Esophagus (tissue), 2 donors: ENCODE measurements around the gene ZNF821. TPM values are rescaled to one million over a fixed set of nuclear protein-coding genes. Genes with fewer than 3 reads are reported as not detected.

Experiments used
- H3K27ac ChIP-seq, 2 donors: one replicate each; pipeline ENCODE4 v1.5.1; 2013; ENCODE audit warnings: low read depth in 2 of 2, mild to moderate bottlenecking in 2 of 2, inconsistent platforms in 1 of 2, low read length in 1 of 2, moderate library complexity in 1 of 2
- H3K27me3 ChIP-seq, 2 donors: one replicate each; pipeline ENCODE4 v1.6.1; 2013; ENCODE audit warnings: low read length in 2 of 2, control low read depth in 1 of 2, mild to moderate bottlenecking in 1 of 2; ENCODE audit not compliant: insufficient read depth in 2 of 2, control insufficient read depth in 1 of 2
- H3K36me3 ChIP-seq, 2 donors: one replicate each; pipeline ENCODE4 v1.6.1; 2013; ENCODE audit warnings: low read length in 1 of 2; ENCODE audit not compliant: control insufficient read depth in 2 of 2, insufficient read depth in 2 of 2
- H3K4me1 ChIP-seq, 2 donors: one replicate each; pipeline ENCODE4 v1.6.1; 2013; ENCODE audit warnings: low read length in 1 of 2; ENCODE audit not compliant: control insufficient read depth in 2 of 2, insufficient read depth in 2 of 2
- H3K4me3 ChIP-seq, 2 donors: one replicate each; pipeline ENCODE4 v1.5.1; 2013; ENCODE audit warnings: low read length in 2 of 2, mild to moderate bottlenecking in 2 of 2, low read depth in 1 of 2, moderate library complexity in 1 of 2
- H3K9me3 ChIP-seq, 2 donors: one replicate each; pipeline ENCODE4 v1.6.1; 2013; ENCODE audit warnings: mild to moderate bottlenecking in 2 of 2, low read depth in 1 of 2, low read length in 1 of 2, moderate library complexity in 1 of 2; ENCODE audit not compliant: control insufficient read depth in 2 of 2, insufficient read depth in 1 of 2
- WGBS, 2 donors: extraction: QIAGEN DNeasy Blood & Tissue Kit; methylation state at CpG; one replicate each; pipeline ENCODE4 v1.1.7; 2013; 5-methylcytosine and 5-hydroxymethylcytosine counted together
- polyA plus RNA-seq, 2 donors: library from polyadenylated mRNA; stranded (reverse); fragments of 200-250 nt; gene quantifications; one replicate each; pipeline ENCODE4 v1.2.3, GENCODE V29; 2013
- donor health status: healthy with polysubstance abuse.
- donor health status: Bipolar disorder and iron deficiency.

The ZNF821 gene
- polyA plus RNA-seq, 2 donors, result 3.5 to 4.0 TPM

- H3K27me3 ChIP-seq, result no peaks in the 10 kb centered on the region
- WGBS, 2 donors, result 80 to 92% methylated on average over 3 of the region's 3 CpGs
- no peak overlapping the region for H3K27ac ChIP-seq
These were observed 31.8 kb downstream of the ZNF821 start for GRCh38 chr16:71852158-71852557.

GRCh38 chr16:71851746-71852145 is 32.2 kb downstream of the ZNF821 start:
- WGBS, 2 donors, result 93 to 95% methylated on average over 8 of the region's 8 CpGs
- H3K36me3 ChIP-seq, result peaks cover 16 to 27% of the 10 kb centered on the region in 2 donors

More at GRCh38 chr16:71852158-71852557, 31.8 kb downstream of the ZNF821 start:
- Histone ChIP-seq H3K4me1 (no peaks in the 10 kb centered on the region), H3K4me3 (no peak overlapping the region), H3K9me3 (no peaks in the 10 kb centered on the region), H3K36me3 (peaks cover 16 to 27% of the 10 kb centered on the region in 2 donors)

GRCh38 chr16:71848622-71849021 is 35.4 kb downstream of the ZNF821 start:
- 93% methylated on average over 6 of the region's 6 CpGs for WGBS, 2 donors

More at GRCh38 chr16:71851746-71852145, 32.2 kb downstream of the ZNF821 start:
- Histone ChIP-seq H3K4me1 (no peaks in the 10 kb centered on the region), H3K4me3 (no peak overlapping the region), H3K27ac (no peak overlapping the region), H3K27me3 (no peaks in the 10 kb centered on the region), H3K9me3 (no peaks in the 10 kb centered on the region)

GRCh38 chr16:71847096-71847495 is 36.9 kb downstream of the ZNF821 start:
- H3K27ac ChIP-seq, result no peak overlapping the region
- no peaks in the 10 kb centered on the region for H3K9me3 ChIP-seq
- peaks cover 10 to 25% of the 10 kb centered on the region in 2 donors for H3K36me3 ChIP-seq
- 51 to 56% methylated on average over 3 of the region's 3 CpGs for WGBS, 2 donors
- peak overlapping the region in 1 of 2 donors; percentile 64 for H3K4me3 ChIP-seq
- no peaks in the 10 kb centered on the region for H3K27me3 ChIP-seq
- peaks cover 0 to 2% of the 10 kb centered on the region in 2 donors for H3K4me1 ChIP-seq

More at GRCh38 chr16:71848622-71849021, 35.4 kb downstream of the ZNF821 start:
- peaks cover 16 to 27% of the 10 kb centered on the region in 2 donors for H3K36me3 ChIP-seq
- no peaks in the 10 kb centered on the region for H3K9me3 ChIP-seq
- no peak overlapping the region for H3K4me3 ChIP-seq
- H3K4me1 ChIP-seq, result peaks cover 0 to 2% of the 10 kb centered on the region in 2 donors
- no peak overlapping the region for H3K27ac ChIP-seq
- H3K27me3 ChIP-seq, result no peaks in the 10 kb centered on the region

GRCh38 chr16:71846431-71846830 is 37.6 kb downstream of the ZNF821 start:
- Histone ChIP-seq H3K27me3 (no peaks in the 10 kb centered on the region), H3K36me3 (peaks cover 10 to 20% of the 10 kb centered on the region in 2 donors), H3K4me1 (peaks cover 0 to 2% of the 10 kb centered on the region in 2 donors), H3K9me3 (no peaks in the 10 kb centered on the region), H3K27ac (peak overlapping the region; percentile 71 to 90), H3K4me3 (peak overlapping the region; percentile 64 to 87)
- WGBS, 2 donors, result 0 to 1% methylated on average over 20 of the region's 20 CpGs

- H3K27me3 ChIP-seq, result no peaks in the 10 kb centered on the region
- H3K4me1 ChIP-seq, result peaks cover 0 to 2% of the 10 kb centered on the region in 2 donors
- 1% methylated on average over 40 to 62 of the region's 62 CpGs for WGBS, 2 donors
- H3K4me3 ChIP-seq, result peak within 1 kb of the TSS; percentile 64 to 87
- H3K36me3 ChIP-seq, result peaks cover 10 to 14% of the 10 kb centered on the region in 2 donors
- H3K27ac ChIP-seq, result peak within 1 kb of the TSS; percentile 71 to 90
- H3K9me3 ChIP-seq, result no peaks in the 10 kb centered on the region
These were observed 38.1 kb downstream of the ZNF821 start, which contains the start of gene ATXN1L for GRCh38 chr16:71845639-71846430. TSS of gene ATXN1L (plus strand) at chr16:71845976. CDS start at chr16:71849741, 3,765 bp downstream.

GRCh38 chr16:71843572-71843971 is 40.4 kb downstream of the ZNF821 start:
- 74 to 79% methylated on average over 2 of the region's 2 CpGs for WGBS, 2 donors
- Histone ChIP-seq H3K27ac (no peak overlapping the region), H3K27me3 (no peaks in the 10 kb centered on the region), H3K9me3 (no peaks in the 10 kb centered on the region), H3K36me3 (no peaks in the 10 kb centered on the region), H3K4me1 (peaks cover 0 to 2% of the 10 kb centered on the region in 2 donors), H3K4me3 (no peak overlapping the region)

- H3K4me1 ChIP-seq, result peaks cover 0 to under 1% of the 10 kb centered on the region in 2 donors
- no peaks in the 10 kb centered on the region for H3K9me3 ChIP-seq
- no peaks in the 10 kb centered on the region for H3K36me3 ChIP-seq
- H3K27ac ChIP-seq, result no peak overlapping the region
- WGBS, 2 donors, result 60 to 69% methylated on average over 7 of the region's 7 CpGs
- H3K27me3 ChIP-seq, result no peaks in the 10 kb centered on the region
- no peak overlapping the region for H3K4me3 ChIP-seq
These were observed 43.9 kb downstream of the ZNF821 start for GRCh38 chr16:71840052-71840451.

GRCh38 chr16:71837150-71837549 is 46.8 kb downstream of the ZNF821 start:
- H3K9me3 ChIP-seq, result no peaks in the 10 kb centered on the region
- no peaks in the 10 kb centered on the region for H3K27me3 ChIP-seq
- no peaks in the 10 kb centered on the region for H3K36me3 ChIP-seq
- no peak overlapping the region for H3K4me3 ChIP-seq
- WGBS, 2 donors, result 88 to 91% methylated on average over 3 of the region's 3 CpGs
- H3K27ac ChIP-seq, result no peak overlapping the region
- H3K4me1 ChIP-seq, result no peaks in the 10 kb centered on the region
